Right lobe of liver (tissue), 6 donors: Measurements from ENCODE around the gene RASIP1. TPM values are rescaled to one million over a fixed set of nuclear protein-coding genes. Genes with fewer than 3 reads are reported as not detected.

ENCODE experiments used
- ATAC-seq, 4 donors: fragments of 200-7000 bp; cut with Tn5 transposase; one replicate each; pipeline ENCODE4 v1.9.1; 2020; ENCODE audit warnings: mild to moderate bottlenecking in 4 of 4, moderate library complexity in 4 of 4
- DNase-seq, 3 donors: peaks; one replicate each; pipeline ENCODE4 v3.0.0-alpha.2; 2020
- H3K27ac ChIP-seq, 3 donors: fragments of 200-600 bp; one replicate each; pipeline ENCODE4 v1.8.0; 2022
- H3K27me3 ChIP-seq, 2 donors: fragments of 200-600 bp; one replicate each; pipeline ENCODE4 v1.8.0; 2022
- H3K36me3 ChIP-seq, 4 donors: fragments of 200-600 bp; sonication (generic) in 1 of 4; one replicate each; pipeline versions ENCODE4 v1.5.1 to v1.8.0; 2017 to 2022; ENCODE audit warnings: control low read depth in 1 of 4
- H3K4me1 ChIP-seq, 4 donors: fragments of 200-600 bp; sonication (generic) in 1 of 4; one replicate each; pipeline versions ENCODE4 v1.5.1 to v1.8.0; 2017 to 2022; ENCODE audit warnings: control low read depth in 1 of 4
- H3K4me3 ChIP-seq, 3 donors: fragments of 200-600 bp; one replicate each; pipeline ENCODE4 v1.8.0; 2022
- H3K9me3 ChIP-seq, 4 donors: fragments of 200-600 bp; sonication (generic) in 1 of 4; one replicate each; pipeline versions ENCODE4 v1.5.1 to v1.8.0; 2017 to 2022; ENCODE audit warnings: control low read depth in 1 of 4
- CTCF ChIP-seq, 4 donors: fragments of 200-600 bp in 3 of 4; fragments of 450-650 bp in 1 of 4; IDR thresholded peaks; one replicate each; pipeline versions ENCODE4 v1.5.1 to v1.8.0; 2016 to 2022; ENCODE audit warnings: antibody characterized with exemption in 4 of 4, mild to moderate bottlenecking in 2 of 4
- POLR2A ChIP-seq: fragments of 450-650 bp; IDR thresholded peaks from one replicate; pipeline ENCODE4 v1.6.1; 2017; ENCODE audit warnings: antibody characterized with exemption, mild to moderate bottlenecking
- WGBS: methylation state at CpG from one replicate; pipeline ENCODE4 v1.1.6; 2018; ENCODE audit warnings: low coverage, low lambda C conversion rate; ENCODE audit not compliant: insufficient coverage; ENCODE audit errors: missing lambda C conversion rate; 5-methylcytosine and 5-hydroxymethylcytosine counted together
- intact Hi-C, 2 donors: fragments of 100-400 bp; cut with DNase I; formaldehyde crosslinking; loops; one replicate each; pipeline versions ENCODE4 v1.11.2 to v1.14.1; 2022
- total RNA-seq, 6 experiments: library from RNA; depleted of rRNA in 2 of 6; stranded (reverse); fragments of >200 nt in 2 of 6; fragmentation: NEBNext Ultra II Directional in 3 of 6; extraction: Animal tissue kit (Norgen Biotek cat#: 25700) in 3 of 6; gene quantifications; one replicate each; pipeline versions ENCODE4 v1.1.0 to v1.2.4, GENCODE V29; 2016 to 2023
- donor health status: DM: no; HTN: yes; CAD: no.
- donor health status: DM: no; HTN: no; CAD: no.
- donor health status: DM: no; HTN: no; CAD: no.
- donor health status: DM: no; HTN: yes; CAD: no.
- donor health status: DM: no; HTN: yes; CAD: no.

Gene RASIP1
- total RNA-seq, 6 experiments from 2014 or later = 2.7 to 6.7 (median 4.9) TPM

GRCh38 chr19:48674921-48675824 lies 65.2 kb downstream of the RASIP1 start:
- H3K4me3 ChIP-seq = no peak overlapping the region
- DNase-seq (peak; percentile 77 to 81 (median 79)), ATAC-seq (peak; percentile 83 to 94 (median 91))
- peaks cover 0 to 6% (median 3%) of the 10 kb centered on the region in 4 donors for H3K4me1 ChIP-seq
- H3K36me3 ChIP-seq = no peaks in the 10 kb centered on the region
- peak overlapping the region; percentile 8 to 54 (median 43) for H3K27ac ChIP-seq
- H3K27me3 ChIP-seq = no peaks in the 10 kb centered on the region
- intact Hi-C loops = loop anchor here in 1 of 2 donors (10.0 kb wide), 3 partner anchors 60 to 160 kb away; partner anchors contain the start of gene HSD17B14
- no peaks in the 10 kb centered on the region for H3K9me3 ChIP-seq
- peak; percentile 85 to 91 (median 87) for TF ChIP-seq CTCF (IDR thresholded peaks at IDR 0.05)
- no peak for TF ChIP-seq POLR2A
- 37% methylated on average over 16 of the region's 28 CpGs for WGBS

- DNase-seq = no peak
- 78% methylated on average over 12 of the region's 19 CpGs for WGBS
- ATAC-seq = no peak
- H3K4me1 ChIP-seq = peaks cover 0 to 6% (median 3%) of the 10 kb centered on the region in 4 donors
- H3K4me3 ChIP-seq = no peak overlapping the region
- H3K27ac ChIP-seq = peak overlapping the region in 2 of 3 donors; percentile 43 to 54
- TF ChIP-seq CTCF (IDR thresholded peaks at IDR 0.05) (no peak), POLR2A (no peak)
- H3K27me3 ChIP-seq = no peaks in the 10 kb centered on the region
- no peaks in the 10 kb centered on the region for H3K36me3 ChIP-seq
- no peaks in the 10 kb centered on the region for H3K9me3 ChIP-seq
- intact Hi-C loops = loop anchor here in 1 of 2 donors (10.0 kb wide), 3 partner anchors 60 to 160 kb away; partner anchors contain the start of gene HSD17B14
Measured at GRCh38 chr19:48674216-48674809, 66.1 kb downstream of the RASIP1 start.

GRCh38 chr19:48673436-48674100 lies 66.8 kb downstream of the RASIP1 start:
- no peak for TF ChIP-seq POLR2A
- no peak for TF ChIP-seq CTCF (IDR thresholded peaks at IDR 0.05)
- H3K27ac ChIP-seq = no peak overlapping the region
- no peak overlapping the region for H3K4me3 ChIP-seq
- peaks cover 0 to 6% (median 3%) of the 10 kb centered on the region in 4 donors for H3K4me1 ChIP-seq
- intact Hi-C loops = loop anchor here in 1 of 2 donors (10.0 kb wide), 3 partner anchors 61 to 161 kb away; partner anchors contain the start of gene HSD17B14
- ATAC-seq = no peak
- no peaks in the 10 kb centered on the region for H3K27me3 ChIP-seq
- no peaks in the 10 kb centered on the region for H3K36me3 ChIP-seq
- DNase-seq = no peak
- 43% methylated on average over 6 of the region's 25 CpGs for WGBS
- no peaks in the 10 kb centered on the region for H3K9me3 ChIP-seq

- peaks cover 0 to 6% (median 3%) of the 10 kb centered on the region in 4 donors for H3K4me1 ChIP-seq
- H3K27me3 ChIP-seq = no peaks in the 10 kb centered on the region
- no peak for TF ChIP-seq CTCF (IDR thresholded peaks at IDR 0.05)
- H3K36me3 ChIP-seq = no peaks in the 10 kb centered on the region
- ATAC-seq = no peak
- intact Hi-C loops = loop anchor here in 1 of 2 donors (10.0 kb wide), 3 partner anchors 62 to 162 kb away; partner anchors contain the start of gene HSD17B14
- no peak within 1 kb of the TSS for H3K27ac ChIP-seq
- H3K4me3 ChIP-seq = no peak within 1 kb of the TSS
- no peaks in the 10 kb centered on the region for H3K9me3 ChIP-seq
- peak in 1 of 3 donors; percentile 56 for DNase-seq
- WGBS = no CpG with 5 or more reads among the region's 25 CpGs
Measured at GRCh38 chr19:48672994-48673393, 67.4 kb downstream of the RASIP1 start, which contains the start of gene NTN5. TSS of gene NTN5 (minus strand) at chr19:48673017. CDS start at chr19:48670986, 2,031 bp downstream.
